Aorta (tissue), 5 donors: ENCODE data around the gene MFSD2A. TPM values are rescaled to one million over a fixed set of nuclear protein-coding genes. Genes with fewer than 3 reads are reported as not detected.

Source experiments
- ATAC-seq: fragments of 200-7000 bp; cut with Tn5 transposase; one replicate; pipeline ENCODE4 v1.9.1; 2022; ENCODE audit warnings: moderate library complexity; ENCODE audit not compliant: low FRiP score
- DNase-seq, 2 donors: peaks; one replicate each; pipeline ENCODE4 v3.0.0-alpha.2; 2020
- H3K27ac ChIP-seq, 2 donors: one replicate each; pipeline ENCODE4 v1.5.1; 2013; ENCODE audit warnings: low read length in 2 of 2, mild to moderate bottlenecking in 2 of 2, moderate library complexity in 2 of 2, control low read depth in 1 of 2, inconsistent platforms in 1 of 2, low read depth in 1 of 2
- H3K27me3 ChIP-seq, 2 donors: one replicate each; pipeline ENCODE4 v1.6.1; 2013; ENCODE audit warnings: control low read depth in 1 of 2, low read length in 1 of 2, mild to moderate bottlenecking in 1 of 2, moderate library complexity in 1 of 2; ENCODE audit not compliant: insufficient read depth in 2 of 2, control insufficient read depth in 1 of 2
- H3K36me3 ChIP-seq, 2 donors: one replicate each; pipeline ENCODE4 v1.6.1; 2013; ENCODE audit warnings: control low read depth in 1 of 2, low read length in 1 of 2, mild to moderate bottlenecking in 1 of 2; ENCODE audit not compliant: insufficient read depth in 2 of 2, control insufficient read depth in 1 of 2
- H3K4me1 ChIP-seq, 2 donors: one replicate each; pipeline ENCODE4 v1.6.1; 2013; ENCODE audit warnings: low read length in 2 of 2, control low read depth in 1 of 2, mild to moderate bottlenecking in 1 of 2, moderate library complexity in 1 of 2; ENCODE audit not compliant: insufficient read depth in 2 of 2, control insufficient read depth in 1 of 2
- H3K4me3 ChIP-seq, 2 donors: one replicate each; pipeline ENCODE4 v1.5.1; 2013; ENCODE audit warnings: low read length in 2 of 2, control low read depth in 1 of 2, mild to moderate bottlenecking in 1 of 2
- H3K9me3 ChIP-seq: one replicate; pipeline ENCODE4 v1.6.1; 2013; ENCODE audit warnings: mild to moderate bottlenecking, low read length; ENCODE audit not compliant: control insufficient read depth
- WGBS, 2 donors: extraction: QIAGEN DNeasy Blood & Tissue Kit; methylation state at CpG; one replicate each; pipeline ENCODE4 v1.1.7; 2013; 5-methylcytosine and 5-hydroxymethylcytosine counted together
- intact Hi-C, 2 donors: fragments of 100-400 bp; cut with DNase I; formaldehyde crosslinking; loops; one replicate each; pipeline versions ENCODE4 v1.14.2 to v1.15.0; 2022
- polyA plus RNA-seq, 2 donors: library from polyadenylated mRNA; stranded (reverse); fragments of 200-250 nt; gene quantifications; one replicate each; pipeline ENCODE4 v1.2.3, GENCODE V29; 2013
- total RNA-seq, 2 donors: library from RNA; stranded (reverse); fragmentation: NEBNext Ultra II Directional; extraction: Animal tissue kit (Norgen Biotek cat#: 25700); gene quantifications; one replicate each; pipeline ENCODE4 v1.2.1, GENCODE V29; 2021
- donor health status: healthy with polysubstance abuse.
- donor health status: Bipolar disorder and iron deficiency.
- donor health status: DM: no; HTN: no; CAD: no.
- donor health status: DM: no; HTN: no; CAD: no.
- donor health status: DM: yes; HTN: yes; CAD: no.

Gene MFSD2A
- total and polyA plus RNA-seq, 4 donors = 0.31 to 3.3 (median 1.4) TPM

DNA sequence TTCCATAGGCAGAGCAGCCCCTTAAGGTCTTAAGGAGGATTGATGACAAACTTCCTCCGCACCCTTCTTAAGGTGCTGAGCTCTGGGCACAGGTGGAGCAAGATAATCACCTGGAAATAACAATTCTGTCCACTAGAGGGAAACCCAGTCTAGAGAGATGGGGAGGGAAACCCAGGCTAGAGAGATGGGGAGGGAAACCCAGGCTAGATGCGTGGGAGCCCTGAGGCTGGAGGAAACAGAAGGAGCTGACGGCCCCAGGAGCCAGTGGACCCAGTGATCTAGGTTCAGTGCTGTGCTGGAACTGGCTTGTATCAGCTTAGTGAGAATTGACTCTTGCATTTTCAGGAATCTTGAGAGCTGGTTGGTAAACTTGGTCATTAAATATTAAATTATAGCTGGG is 35.4 kb upstream of the MFSD2A start:
- H3K36me3 ChIP-seq = no peaks in the 10 kb centered on the region
- no peaks in the 10 kb centered on the region for H3K4me1 ChIP-seq
- no peak overlapping the region for H3K4me3 ChIP-seq
- ATAC-seq = peak; percentile 59
- intact Hi-C loops = no loop called here
- no peaks in the 10 kb centered on the region for H3K27me3 ChIP-seq
- no peaks in the 10 kb centered on the region for H3K9me3 ChIP-seq
- no peak overlapping the region for H3K27ac ChIP-seq
- DNase-seq = no peak
- 39 to 45% methylated on average over 3 of the region's 3 CpGs for WGBS, 2 donors

DNA sequence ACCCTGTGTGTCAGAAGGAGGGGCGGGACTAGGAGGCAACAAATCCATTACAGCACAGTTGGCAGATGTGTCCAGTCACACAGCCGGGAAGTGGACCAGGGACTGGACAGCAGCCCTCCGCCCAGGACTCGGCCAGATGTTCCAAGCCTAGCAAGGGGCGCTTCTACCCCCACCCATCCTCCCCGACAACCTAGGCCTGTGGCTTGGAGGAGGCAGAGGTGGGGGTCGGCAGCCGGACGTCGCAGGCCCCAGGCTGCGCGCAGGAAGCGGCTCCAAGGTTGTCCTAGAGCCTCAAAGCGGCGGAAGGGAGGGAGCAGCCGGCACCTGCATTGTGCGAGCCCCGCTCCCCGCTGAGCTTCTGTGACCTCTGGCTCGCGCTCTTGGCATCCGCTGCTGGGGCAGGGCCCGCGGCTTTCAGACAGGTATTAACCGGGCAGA is 32.7 kb upstream of the MFSD2A start:
- intact Hi-C loops = no loop called here
- H3K4me1 ChIP-seq = no peaks in the 10 kb centered on the region
- DNase-seq = no peak
- H3K9me3 ChIP-seq = no peaks in the 10 kb centered on the region
- no peaks in the 10 kb centered on the region for H3K27me3 ChIP-seq
- no peak overlapping the region for H3K4me3 ChIP-seq
- H3K27ac ChIP-seq = no peak overlapping the region
- ATAC-seq = peak; percentile 53
- WGBS, 2 donors = 22 to 29% methylated on average over 25 of the region's 25 CpGs
- no peaks in the 10 kb centered on the region for H3K36me3 ChIP-seq

GRCh38 chr1:39925721-39926342 is 29.1 kb upstream of the MFSD2A start:
- Histone ChIP-seq H3K27ac (no peak overlapping the region), H3K27me3 (no peaks in the 10 kb centered on the region), H3K9me3 (no peaks in the 10 kb centered on the region), H3K4me3 (no peak overlapping the region), H3K36me3 (no peaks in the 10 kb centered on the region), H3K4me1 (no peaks in the 10 kb centered on the region)
- DNase-seq (peak in 1 of 2 donors; percentile 63), ATAC-seq (no peak)
- intact Hi-C loops = loop anchor here in 1 of 2 donors (5.0 kb wide), 1 partner anchor 41 kb away; no protein-coding TSS in a partner anchor
- WGBS, 2 donors = 88 to 92% methylated on average over 2 of the region's 2 CpGs

- Histone ChIP-seq H3K9me3 (no peaks in the 10 kb centered on the region), H3K4me1 (no peaks in the 10 kb centered on the region), H3K4me3 (no peak overlapping the region), H3K36me3 (no peaks in the 10 kb centered on the region), H3K27me3 (no peaks in the 10 kb centered on the region), H3K27ac (no peak overlapping the region)
- ATAC-seq (no peak), DNase-seq (no peak)
- WGBS, 2 donors = 50 to 52% methylated on average over 6 of the region's 6 CpGs
- intact Hi-C loops = loop anchor here in 1 of 2 donors (5.0 kb wide), 1 partner anchor 41 kb away; no protein-coding TSS in a partner anchor
Observed at GRCh38 chr1:39926343-39926793, 28.6 kb upstream of the MFSD2A start.

DNA sequence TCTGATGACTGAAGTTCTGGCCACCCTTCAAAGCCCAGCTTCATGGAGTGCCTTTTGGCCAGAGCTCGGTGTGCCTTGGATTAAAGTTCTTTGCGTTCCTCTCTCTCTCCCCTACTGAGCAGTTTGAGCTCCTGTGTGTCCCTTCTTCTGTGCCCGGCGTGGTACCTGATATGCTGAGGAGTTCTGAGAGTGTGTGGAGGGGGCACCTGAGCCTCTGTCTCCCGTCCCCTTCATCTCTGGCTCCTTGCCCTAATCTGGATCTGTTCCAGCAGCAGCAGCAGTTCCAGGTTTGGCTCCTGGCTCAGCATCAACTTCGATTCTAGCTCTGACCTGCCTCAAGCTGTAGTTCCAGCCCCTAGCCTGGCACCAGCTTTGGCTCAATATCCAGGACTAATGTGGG is 28.1 kb upstream of the MFSD2A start:
- no peaks in the 10 kb centered on the region for H3K4me1 ChIP-seq
- H3K4me3 ChIP-seq = no peak overlapping the region
- H3K27me3 ChIP-seq = no peaks in the 10 kb centered on the region
- 41 to 42% methylated on average over 6 of the region's 6 CpGs for WGBS, 2 donors
- intact Hi-C loops = loop anchor here in 1 of 2 donors (5.0 kb wide), 1 partner anchor 40 kb away; no protein-coding TSS in a partner anchor
- no peak overlapping the region for H3K27ac ChIP-seq
- no peaks in the 10 kb centered on the region for H3K9me3 ChIP-seq
- DNase-seq = no peak
- H3K36me3 ChIP-seq = no peaks in the 10 kb centered on the region
- ATAC-seq = no peak

GRCh38 chr1:39927538-39927937 is 27.4 kb upstream of the MFSD2A start:
- 81 to 87% methylated on average over 3 of the region's 3 CpGs for WGBS, 2 donors
- intact Hi-C loops = loop anchor here in 1 of 2 donors (5.0 kb wide), 1 partner anchor 40 kb away; no protein-coding TSS in a partner anchor
- no peaks in the 10 kb centered on the region for H3K36me3 ChIP-seq
- DNase-seq (no peak), ATAC-seq (peak; percentile 19)
- no peak overlapping the region for H3K4me3 ChIP-seq
- H3K9me3 ChIP-seq = no peaks in the 10 kb centered on the region
- no peaks in the 10 kb centered on the region for H3K4me1 ChIP-seq
- H3K27me3 ChIP-seq = no peaks in the 10 kb centered on the region
- H3K27ac ChIP-seq = no peak overlapping the region

DNA sequence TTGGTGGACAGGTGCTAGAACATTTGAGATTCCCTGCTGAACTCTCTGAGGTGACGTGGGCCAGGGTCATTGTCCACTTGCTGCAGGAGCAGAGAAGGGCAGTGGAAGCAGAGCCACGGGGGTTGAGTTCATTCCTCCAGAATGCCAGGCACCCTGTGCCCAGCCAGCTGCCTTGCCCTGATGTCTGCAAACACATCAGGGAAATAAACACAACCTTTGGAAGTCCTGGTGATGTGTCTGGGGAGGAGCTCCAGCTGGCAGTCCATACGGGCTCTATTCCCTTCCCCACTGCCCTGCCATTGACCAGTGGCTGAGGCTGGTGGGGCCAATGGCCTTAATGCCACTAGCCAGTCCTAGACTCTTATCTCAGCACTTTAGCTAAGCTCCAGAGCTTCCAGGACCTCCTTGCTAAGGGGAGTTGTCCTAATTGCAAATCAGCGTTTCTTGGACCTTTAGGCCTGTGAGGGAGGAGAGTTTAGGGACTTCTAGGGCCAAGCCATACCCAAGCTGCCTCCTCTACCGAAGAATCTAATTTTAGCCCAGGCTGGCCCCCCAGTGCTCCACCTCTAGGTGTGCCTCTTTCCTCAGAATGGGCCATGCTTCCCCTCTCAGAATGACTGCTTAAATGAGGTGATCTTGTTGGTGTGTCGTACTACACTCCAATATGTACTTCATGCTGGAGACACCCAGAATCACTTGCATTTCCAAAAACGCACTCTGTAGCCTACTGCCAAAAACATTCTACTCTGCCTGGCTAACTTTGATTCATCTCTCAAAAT is 25.9 kb upstream of the MFSD2A start:
- WGBS, 2 donors = 77% methylated on average over 7 of the region's 7 CpGs
- Histone ChIP-seq H3K36me3 (no peaks in the 10 kb centered on the region), H3K27me3 (no peaks in the 10 kb centered on the region), H3K4me1 (no peaks in the 10 kb centered on the region), H3K9me3 (no peaks in the 10 kb centered on the region), H3K4me3 (no peak overlapping the region), H3K27ac (no peak overlapping the region)
- intact Hi-C loops = loop anchor here in 1 of 2 donors (5.0 kb wide), 1 partner anchor 38 kb away; no protein-coding TSS in a partner anchor
- DNase-seq (no peak), ATAC-seq (no peak)

DNA sequence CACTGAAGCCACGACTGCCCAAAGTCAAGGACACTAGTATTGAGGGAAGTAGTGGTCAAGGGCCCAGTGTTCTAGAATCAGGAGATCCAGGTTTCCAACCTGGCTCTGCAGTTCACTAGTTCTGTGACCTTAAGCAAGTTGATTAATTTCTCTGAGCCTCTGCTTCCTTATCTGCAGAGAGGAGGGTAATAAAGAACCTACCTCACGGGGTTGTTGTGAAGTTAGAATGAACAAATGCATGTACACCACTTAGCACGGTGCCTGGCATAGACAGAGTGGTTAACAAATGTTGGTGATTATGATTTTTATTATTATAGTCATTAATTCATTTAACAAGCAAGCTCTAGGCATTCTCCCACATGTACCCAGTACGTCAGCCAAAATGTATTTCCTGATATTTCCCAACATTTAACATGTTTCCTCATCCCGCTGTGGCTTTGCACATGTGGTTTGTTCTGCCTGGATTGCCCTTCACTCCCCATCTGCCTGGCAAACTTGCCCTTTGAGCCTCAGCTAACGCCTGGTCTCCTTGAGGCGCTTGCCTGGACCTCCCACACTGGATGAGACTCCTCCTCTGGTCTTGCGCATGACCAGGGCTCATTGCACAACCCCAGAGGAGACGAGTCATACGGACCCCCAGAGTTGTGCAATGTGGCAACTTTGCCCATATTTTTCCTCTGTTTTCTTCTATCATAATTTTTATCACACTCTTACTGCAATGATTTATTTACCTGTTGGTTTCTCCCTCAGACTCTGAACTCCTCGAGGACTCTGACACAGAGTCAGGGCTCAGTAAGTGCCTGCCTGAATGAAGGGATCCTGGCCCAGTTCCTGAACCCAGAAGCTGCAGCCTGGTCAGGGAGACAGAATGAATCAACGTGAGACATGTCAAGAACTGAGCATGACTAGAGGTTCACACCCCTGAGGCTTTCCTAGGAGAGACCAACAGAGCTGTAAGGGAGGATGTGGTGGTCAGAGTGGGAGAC is 20.7 kb upstream of the MFSD2A start:
- Histone ChIP-seq H3K27ac (no peak overlapping the region), H3K27me3 (no peaks in the 10 kb centered on the region), H3K4me3 (no peak overlapping the region), H3K4me1 (no peaks in the 10 kb centered on the region), H3K36me3 (no peaks in the 10 kb centered on the region), H3K9me3 (no peaks in the 10 kb centered on the region)
- WGBS, 2 donors = 62 to 66% methylated on average over 12 of the region's 12 CpGs
- DNase-seq = peak; percentile 80 to 92
- intact Hi-C loops = no loop called here
- peak; percentile 88 for ATAC-seq
